Colonic mucosa (tissue), 4 donors: ENCODE results near the gene RND3. TPM values are rescaled to one million over a fixed set of nuclear protein-coding genes. Genes with fewer than 3 reads are reported as not detected.

ENCODE experiments used
- DNase-seq: peaks from one replicate; pipeline ENCODE4 v3.0.0-alpha.2; 2020
- H3K27ac ChIP-seq: fragments of 200-600 bp; one replicate; pipeline ENCODE4 v1.8.0; 2021
- H3K27me3 ChIP-seq: fragments of 200-600 bp; one replicate; pipeline ENCODE4 v1.8.0; 2021
- H3K36me3 ChIP-seq: fragments of 200-600 bp; one replicate; pipeline ENCODE4 v1.8.0; 2021
- H3K4me1 ChIP-seq: fragments of 200-600 bp; one replicate; pipeline ENCODE4 v1.8.0; 2021; ENCODE audit warnings: mild to moderate bottlenecking
- H3K4me3 ChIP-seq: fragments of 200-600 bp; one replicate; pipeline ENCODE4 v1.8.0; 2021
- H3K9ac ChIP-seq, 2 donors: one replicate each; pipeline ENCODE4 v1.7.0; 2013; ENCODE audit warnings: control low read depth in 2 of 2, low read depth in 2 of 2, low read length in 2 of 2
- H3K9me3 ChIP-seq: fragments of 200-600 bp; one replicate; pipeline ENCODE4 v1.8.0; 2021
- CTCF ChIP-seq: fragments of 200-600 bp; IDR thresholded peaks from one replicate; pipeline ENCODE4 v1.8.0; 2022; ENCODE audit warnings: antibody characterized with exemption, mild to moderate bottlenecking
- intact Hi-C: fragments of 100-400 bp; cut with DNase I; formaldehyde crosslinking; loops from one replicate; pipeline ENCODE4 v1.14.1; 2022
- total RNA-seq, 2 donors: library from RNA; stranded (reverse); fragmentation: NEBNext Ultra II Directional in 1 of 2; extraction: Animal tissue kit (Norgen Biotek cat#: 25700) in 1 of 2; gene quantifications; one replicate each; pipeline ENCODE4 v1.2.1, GENCODE V29; 2021
- donor health status: healthy.
- donor health status: DM: no; HTN: no; CAD: no.
- donor health status: DM: no; HTN: no; CAD: no.

RND3 gene
- total RNA-seq, 2 donors from 2014 or later = 26.8 to 57.1 TPM

- no peaks in the 10 kb centered on the region for H3K36me3 ChIP-seq
- H3K4me3 ChIP-seq = no peak overlapping the region
- intact Hi-C loops = no loop called here
- H3K9ac ChIP-seq = no peak overlapping the region
- H3K9me3 ChIP-seq = no peaks in the 10 kb centered on the region
- no peak for DNase-seq
- no peak overlapping the region for H3K27ac ChIP-seq
- H3K27me3 ChIP-seq = no peaks in the 10 kb centered on the region
- no peak for TF ChIP-seq CTCF
- no peaks in the 10 kb centered on the region for H3K4me1 ChIP-seq
Measured at GRCh38 chr2:150507071-150507470, 19.6 kb upstream of the RND3 start.

- no peak for TF ChIP-seq CTCF
- no peak for DNase-seq
- Histone ChIP-seq H3K9me3 (no peaks in the 10 kb centered on the region), H3K27me3 (no peaks in the 10 kb centered on the region), H3K27ac (no peak overlapping the region), H3K4me3 (no peak overlapping the region), H3K9ac (no peak overlapping the region), H3K4me1 (no peaks in the 10 kb centered on the region), H3K36me3 (no peaks in the 10 kb centered on the region)
- intact Hi-C loops = no loop called here
Measured at GRCh38 chr2:150505178-150505577, 17.7 kb upstream of the RND3 start.

- no peak overlapping the region for H3K4me3 ChIP-seq
- DNase-seq = no peak
- intact Hi-C loops = no loop called here
- no peaks in the 10 kb centered on the region for H3K36me3 ChIP-seq
- no peak for TF ChIP-seq CTCF
- H3K4me1 ChIP-seq = no peaks in the 10 kb centered on the region
- H3K27me3 ChIP-seq = no peaks in the 10 kb centered on the region
- H3K9ac ChIP-seq = no peak overlapping the region
- H3K9me3 ChIP-seq = no peaks in the 10 kb centered on the region
- no peak overlapping the region for H3K27ac ChIP-seq
Measured at GRCh38 chr2:150495993-150496627, 8.6 kb upstream of the RND3 start.

- TF ChIP-seq CTCF = no peak
- H3K27me3 ChIP-seq = no peaks in the 10 kb centered on the region
- H3K36me3 ChIP-seq = no peaks in the 10 kb centered on the region
- no peaks in the 10 kb centered on the region for H3K4me1 ChIP-seq
- DNase-seq = no peak
- H3K4me3 ChIP-seq = no peak overlapping the region
- intact Hi-C loops = no loop called here
- no peaks in the 10 kb centered on the region for H3K9me3 ChIP-seq
- H3K27ac ChIP-seq = no peak overlapping the region
- H3K9ac ChIP-seq = no peak overlapping the region
Measured at GRCh38 chr2:150495001-150495400, 7.5 kb upstream of the RND3 start.

GRCh38 chr2:150494234-150494945 is 6.9 kb upstream of the RND3 start:
- Histone ChIP-seq H3K36me3 (no peaks in the 10 kb centered on the region), H3K9ac (no peak overlapping the region), H3K27me3 (no peaks in the 10 kb centered on the region), H3K4me1 (no peaks in the 10 kb centered on the region), H3K9me3 (no peaks in the 10 kb centered on the region), H3K4me3 (no peak overlapping the region), H3K27ac (no peak overlapping the region)
- intact Hi-C loops = no loop called here
- no peak for DNase-seq
- no peak for TF ChIP-seq CTCF
